ENCODE measurements around the gene LDHD. TPM values are rescaled to one million over a fixed set of nuclear protein-coding genes. Genes with fewer than 3 reads are reported as not detected.

Gene LDHD
- total RNA-seq, 1 donor from 2014 or later = 10.1 TPM

GRCh38 chr16:75085556-75085955 is 31.0 kb downstream of the LDHD start:
- intact Hi-C loops (cut with DNase I) = no loop called here
- Histone ChIP-seq H3K27ac (peak overlapping the region; percentile 1), H3K9me3 (no peaks in the 10 kb centered on the region), H3K4me3 (no peak overlapping the region), H3K4me1 (peaks cover 43% of the 10 kb centered on the region), H3K27me3 (no peaks in the 10 kb centered on the region), H3K36me3 (no peaks in the 10 kb centered on the region)
- TF ChIP-seq POLR2A (IDR thresholded peaks at IDR 0.05) = no peak
- no peak for TF ChIP-seq POLR2AphosphoS5 (IDR thresholded peaks at IDR 0.05; ENCODE audit: insufficient read depth in 1 of 2, low read depth in 1 of 2)
- TF ChIP-seq, protein P1, sequence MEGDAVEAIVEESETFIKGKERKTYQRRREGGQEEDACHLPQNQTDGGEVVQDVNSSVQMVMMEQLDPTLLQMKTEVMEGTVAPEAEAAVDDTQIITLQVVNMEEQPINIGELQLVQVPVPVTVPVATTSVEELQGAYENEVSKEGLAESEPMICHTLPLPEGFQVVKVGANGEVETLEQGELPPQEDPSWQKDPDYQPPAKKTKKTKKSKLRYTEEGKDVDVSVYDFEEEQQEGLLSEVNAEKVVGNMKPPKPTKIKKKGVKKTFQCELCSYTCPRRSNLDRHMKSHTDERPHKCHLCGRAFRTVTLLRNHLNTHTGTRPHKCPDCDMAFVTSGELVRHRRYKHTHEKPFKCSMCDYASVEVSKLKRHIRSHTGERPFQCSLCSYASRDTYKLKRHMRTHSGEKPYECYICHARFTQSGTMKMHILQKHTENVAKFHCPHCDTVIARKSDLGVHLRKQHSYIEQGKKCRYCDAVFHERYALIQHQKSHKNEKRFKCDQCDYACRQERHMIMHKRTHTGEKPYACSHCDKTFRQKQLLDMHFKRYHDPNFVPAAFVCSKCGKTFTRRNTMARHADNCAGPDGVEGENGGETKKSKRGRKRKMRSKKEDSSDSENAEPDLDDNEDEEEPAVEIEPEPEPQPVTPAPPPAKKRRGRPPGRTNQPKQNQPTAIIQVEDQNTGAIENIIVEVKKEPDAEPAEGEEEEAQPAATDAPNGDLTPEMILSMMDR (IDR thresholded peaks at IDR 0.05) = no peak
- no peak for DNase-seq (ENCODE audit: extremely low spot score in 2 of 2)

- no peak for DNase-seq (ENCODE audit: extremely low spot score in 2 of 2)
- H3K27me3 ChIP-seq = no peaks in the 10 kb centered on the region
- no peaks in the 10 kb centered on the region for H3K9me3 ChIP-seq
- intact Hi-C loops (cut with DNase I) = no loop called here
- H3K27ac ChIP-seq = no peak overlapping the region
- H3K36me3 ChIP-seq = no peaks in the 10 kb centered on the region
- TF ChIP-seq, protein P1 (IDR thresholded peaks at IDR 0.05) = no peak
- TF ChIP-seq POLR2A (IDR thresholded peaks at IDR 0.05) (no peak), POLR2AphosphoS5 (IDR thresholded peaks at IDR 0.05; ENCODE audit: insufficient read depth in 1 of 2, low read depth in 1 of 2) (no peak)
- H3K4me3 ChIP-seq = no peak overlapping the region
- H3K4me1 ChIP-seq = peaks cover 40% of the 10 kb centered on the region
Observed at GRCh38 chr16:75083813-75084212, 32.8 kb downstream of the LDHD start.

DNA sequence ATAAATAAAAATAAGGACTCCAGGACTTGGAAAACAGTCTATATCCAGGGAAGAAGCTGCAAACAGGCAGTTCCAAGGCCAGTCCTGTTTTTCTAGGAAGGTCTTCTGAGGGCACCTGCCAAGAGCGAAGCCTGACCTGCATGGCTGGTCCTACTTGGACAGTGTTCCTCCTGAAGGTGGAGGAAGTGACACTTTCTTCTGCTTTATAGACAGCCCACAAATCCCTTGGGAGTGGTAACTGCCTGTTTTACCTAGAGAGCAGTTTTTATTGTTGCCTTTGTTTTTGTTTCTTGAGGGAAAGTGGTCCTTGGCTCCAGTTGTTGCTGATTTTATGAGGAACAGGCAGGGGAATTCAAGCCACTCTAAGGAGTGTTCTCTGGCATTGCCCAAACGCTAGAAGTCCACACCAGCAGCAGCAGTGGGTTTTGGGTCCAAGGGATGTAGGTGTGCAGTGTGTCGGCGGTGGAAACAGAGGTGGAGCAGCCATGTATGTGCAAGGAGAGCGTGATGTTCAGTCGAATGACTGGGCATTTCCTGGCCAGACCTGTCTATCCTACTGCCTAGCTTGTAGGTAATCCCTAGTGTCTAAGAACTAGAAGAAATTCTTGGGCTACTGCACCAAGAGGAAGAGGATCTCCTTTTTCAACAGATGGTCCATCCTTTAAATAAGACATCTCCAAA is 35.3 kb downstream of the LDHD start:
- H3K36me3 ChIP-seq = no peaks in the 10 kb centered on the region
- H3K4me1 ChIP-seq = peaks cover 17% of the 10 kb centered on the region
- intact Hi-C loops (cut with DNase I) = no loop called here
- no peak for TF ChIP-seq POLR2AphosphoS5 (IDR thresholded peaks at IDR 0.05; ENCODE audit: insufficient read depth in 1 of 2, low read depth in 1 of 2)
- no peaks in the 10 kb centered on the region for H3K9me3 ChIP-seq
- H3K27ac ChIP-seq = no peak overlapping the region
- no peak overlapping the region for H3K4me3 ChIP-seq
- DNase-seq (ENCODE audit: extremely low spot score in 2 of 2) = no peak
- H3K27me3 ChIP-seq = no peaks in the 10 kb centered on the region

DNA sequence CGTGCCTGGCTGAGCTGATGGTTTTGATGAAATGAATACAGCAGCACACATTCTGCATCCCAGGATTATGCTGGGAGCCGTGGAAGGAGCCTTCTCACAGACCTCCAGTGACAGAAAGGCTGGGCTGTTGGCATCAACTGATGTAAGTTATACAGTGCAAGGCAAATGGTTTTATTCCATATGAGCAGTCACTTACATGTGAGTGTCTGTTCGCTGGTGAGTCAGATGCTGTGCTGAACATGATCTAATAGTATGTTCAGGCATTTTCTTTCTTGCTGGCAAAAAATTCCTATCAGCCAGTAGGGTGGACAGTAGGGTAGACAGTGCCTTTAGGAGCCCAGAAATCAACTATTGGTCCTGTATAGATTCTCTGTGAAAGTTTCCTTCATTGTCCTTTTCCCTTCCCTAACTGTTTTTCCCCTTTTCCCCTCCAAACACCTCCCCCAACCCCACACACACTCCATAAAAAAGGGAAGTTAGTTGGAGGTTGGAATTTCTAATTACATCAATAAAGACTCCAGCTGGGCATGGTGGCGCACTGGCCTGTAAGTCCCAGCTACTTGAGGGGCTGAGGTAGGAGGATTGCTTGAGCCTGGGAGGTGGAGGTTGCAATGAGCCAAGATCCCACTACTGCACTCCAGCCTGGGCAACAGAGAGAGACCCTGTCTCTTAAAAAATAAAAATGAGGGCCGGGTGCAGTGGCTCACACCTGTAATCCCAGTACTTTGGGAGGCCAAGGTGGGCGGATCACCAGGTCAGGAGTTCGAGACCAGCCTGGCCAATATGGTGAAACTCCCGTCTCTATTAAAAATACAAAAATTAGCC is 36.2 kb downstream of the LDHD start:
- no peak overlapping the region for H3K4me3 ChIP-seq
- no peaks in the 10 kb centered on the region for H3K27me3 ChIP-seq
- TF ChIP-seq, protein P1 (IDR thresholded peaks at IDR 0.05) = no peak
- no peak for TF ChIP-seq POLR2AphosphoS5 (IDR thresholded peaks at IDR 0.05; ENCODE audit: insufficient read depth in 1 of 2, low read depth in 1 of 2)
- no peak for TF ChIP-seq POLR2A (IDR thresholded peaks at IDR 0.05)
- DNase-seq (ENCODE audit: extremely low spot score in 2 of 2) = no peak
- H3K36me3 ChIP-seq = no peaks in the 10 kb centered on the region
- H3K9me3 ChIP-seq = no peaks in the 10 kb centered on the region
- H3K4me1 ChIP-seq = peaks cover 17% of the 10 kb centered on the region
- intact Hi-C loops (cut with DNase I) = no loop called here
- H3K27ac ChIP-seq = no peak overlapping the region

- H3K27ac ChIP-seq = no peak overlapping the region
- no peak overlapping the region for H3K4me3 ChIP-seq
- H3K4me1 ChIP-seq = peaks cover 9% of the 10 kb centered on the region
- no peaks in the 10 kb centered on the region for H3K36me3 ChIP-seq
- no peak for DNase-seq (ENCODE audit: extremely low spot score in 2 of 2)
- no peaks in the 10 kb centered on the region for H3K9me3 ChIP-seq
- no peak for TF ChIP-seq POLR2A (IDR thresholded peaks at IDR 0.05)
- TF ChIP-seq, protein P1 (IDR thresholded peaks at IDR 0.05) = no peak
- TF ChIP-seq POLR2AphosphoS5 (IDR thresholded peaks at IDR 0.05; ENCODE audit: insufficient read depth in 1 of 2, low read depth in 1 of 2) = no peak
- intact Hi-C loops (cut with DNase I) = no loop called here
- no peaks in the 10 kb centered on the region for H3K27me3 ChIP-seq
Observed at GRCh38 chr16:75079346-75079926, 37.1 kb downstream of the LDHD start.

Measured in vagina (tissue), 2 donors.